K562 (cell line): ENCODE measurements around the gene KIR3DL1. TPM values are rescaled to one million over a fixed set of nuclear protein-coding genes. Genes with fewer than 3 reads are reported as not detected.

Experiments used
- ATAC-seq: fragments of 200-7000 bp; cut with Tn5 transposase; 3 replicates; pipeline ENCODE4 v1.9.1; 2020; ENCODE audit warnings: moderate library complexity
- BruUV-seq: library from RNA; stranded (reverse); fragments of 400-500 nt; replicated peaks from 2 replicates; lab custom pipeline; 2021; lab: Mats Ljungman, UMichigan
- CTCF ChIA-PET: fragments of 300-600 bp; formaldehyde crosslinking; extraction: SDS; loops from one replicate; lab custom pipeline; 2021; ENCODE audit warnings: low intra/inter-chr PET ratio; lab: Yijun Ruan, JAX
- POLR2A ChIA-PET: fragments of 300-600, 350-650 bp; sonication (Branson Sonifier 250); formaldehyde crosslinking; extraction: SDS; loops from one replicate; lab custom pipeline; 2021; ENCODE audit warnings: antibody characterized with exemption, inconsistent platforms; lab: Yijun Ruan, JAX
- DNase-seq, 4 experiments: peaks; one replicate each; pipeline versions ENCODE4 v3.0.0 to v3.0.0-alpha.2; 2011 to 2018; ENCODE audit warnings: low spot score in 3 of 4, mixed read lengths in 3 of 4; ENCODE audit errors: extremely low read depth in 1 of 4
- FAIRE-seq: peaks from 2 replicates; lab custom pipeline; 2011; peaks lifted over from hg19 to GRCh38; lab: Jason Lieb, UNC
- H2AFZ ChIP-seq: 2 replicates; pipeline ENCODE4 v1.6.0; 2011; ENCODE audit warnings: low read depth, low read length, control low read depth, inconsistent platforms
- H3K27ac ChIP-seq: fragments of 200-600 bp; 3 replicates; pipeline ENCODE4 v1.8.0; 2011; ENCODE audit warnings: low read depth, mild to moderate bottlenecking, control low read depth, inconsistent platforms, low read length, moderate library complexity, mixed read lengths; ENCODE audit errors: extremely low read depth
- H3K27me3 ChIP-seq, 2 experiments: fragments of 300-600 bp in 1 of 2; 2 replicates in 1 of 2; 3 replicates in 1 of 2; pipeline versions ENCODE4 v1.6.0 to v1.8.0; 2011; ENCODE audit warnings: inconsistent platforms in 2 of 2, low read length in 2 of 2, mild to moderate bottlenecking in 1 of 2, mixed read lengths in 1 of 2, moderate library complexity in 1 of 2; ENCODE audit not compliant: control insufficient read depth in 2 of 2, insufficient read depth in 2 of 2
- H3K36me3 ChIP-seq: fragments of 300-600 bp; 3 replicates; pipeline ENCODE4 v1.8.0; 2011; ENCODE audit warnings: mild to moderate bottlenecking, low read length, inconsistent platforms; ENCODE audit not compliant: control insufficient read depth, insufficient read depth
- H3K4me1 ChIP-seq, 2 experiments: fragments of 200-600 bp in 1 of 2; replicated peaks in 1 of 2; 2 replicates in 1 of 2; 3 replicates in 1 of 2; pipeline versions ENCODE4 v1.5.1 to v1.8.0; 2011; ENCODE audit warnings: inconsistent platforms in 2 of 2, low read length in 2 of 2, mild to moderate bottlenecking in 1 of 2, mixed read lengths in 1 of 2, moderate library complexity in 1 of 2; ENCODE audit not compliant: control insufficient read depth in 2 of 2, insufficient read depth in 2 of 2
- H3K4me2 ChIP-seq: 2 replicates; pipeline ENCODE4 v1.6.1; 2011; ENCODE audit warnings: low read length, control low read depth, inconsistent platforms, mixed read lengths; ENCODE audit not compliant: insufficient read depth
- H3K4me3 ChIP-seq: fragments of 200-600 bp; sonication (generic), shearing (Covaris generic); 2 replicates; pipeline ENCODE4 v1.5.1; 2016; ENCODE audit warnings: control low read depth, inconsistent platforms
- H3K79me2 ChIP-seq: fragments of 200-600 bp; 3 replicates; pipeline ENCODE4 v1.8.0; 2011; ENCODE audit warnings: low read length, inconsistent platforms; ENCODE audit not compliant: control insufficient read depth, insufficient read depth
- H3K9ac ChIP-seq, 2 experiments: 2 replicates each; pipeline versions ENCODE4 v1.6.0 to v1.6.1; 2011; ENCODE audit warnings: low read depth in 2 of 2, low read length in 2 of 2, control low read depth in 1 of 2, inconsistent platforms in 1 of 2, mild to moderate bottlenecking in 1 of 2, mixed read lengths in 1 of 2; ENCODE audit not compliant: insufficient read depth in 1 of 2
- H3K9me1 ChIP-seq: one replicate; pipeline ENCODE4 v1.6.0; 2011; ENCODE audit warnings: inconsistent platforms, mild to moderate bottlenecking, low read length, moderate library complexity; ENCODE audit not compliant: control insufficient read depth, insufficient read depth
- H3K9me3 ChIP-seq: replicated peaks from 2 replicates; pipeline ENCODE4 v1.5.1; 2011; ENCODE audit warnings: low read depth, low read length, inconsistent platforms; ENCODE audit not compliant: control insufficient read depth, insufficient read depth
- H4K20me1 ChIP-seq: replicated peaks from 2 replicates; pipeline ENCODE4 v1.6.1; 2011; ENCODE audit warnings: low read length, inconsistent platforms, mixed read lengths; ENCODE audit not compliant: control insufficient read depth, insufficient read depth
- ARNT ChIP-seq, 2 experiments: fragments of 450-650 bp; IDR thresholded peaks; 2 replicates each; pipeline ENCODE4 v1.6.1; 2016; ENCODE audit warnings: mild to moderate bottlenecking in 1 of 2
- HES1 ChIP-seq: fragments of 450-650 bp; IDR thresholded peaks from 2 replicates; pipeline ENCODE4 v1.6.1; 2016; ENCODE audit warnings: low read depth, mild to moderate bottlenecking, moderate library complexity
- HLTF ChIP-seq: fragments of 450-650 bp; IDR thresholded peaks from 2 replicates; pipeline ENCODE4 v1.6.1; 2016
- NFIX ChIP-seq: fragments of 250-450 bp; sonication (Bioruptor Pico); IDR thresholded peaks from 2 replicates; pipeline ENCODE4 v1.4.0; 2020; ENCODE audit warnings: low read depth, mild to moderate bottlenecking, moderate library complexity
- NR1H2 ChIP-seq: sonication (generic); formaldehyde crosslinking; IDR thresholded peaks from 2 replicates; pipeline ENCODE4 v1.4.0; 2020; ENCODE audit warnings: mild to moderate bottlenecking, missing genetic modification reagents
- ZNF778 ChIP-seq: fragments of 450-650 bp; formaldehyde crosslinking; IDR thresholded peaks from 2 replicates; pipeline ENCODE4 v1.4.0; 2020; ENCODE audit warnings: mild to moderate bottlenecking, moderate library complexity
- WGBS: fragments of 100-300 bp; shearing (Covaris generic); methylation state at CpG from one replicate; pipeline ENCODE4 v1.1.6; 2016; ENCODE audit warnings: low coverage, mixed read lengths; ENCODE audit not compliant: insufficient coverage; ENCODE audit errors: missing lambda C conversion rate; 5-methylcytosine and 5-hydroxymethylcytosine counted together
- in situ Hi-C: fragments of 300-500 bp; cut with MboI; formaldehyde crosslinking; loops from 4 replicates; pipeline ENCODE4 v1.15.0; 2018; ENCODE audit warnings: inconsistent platforms, mixed read lengths
- intact Hi-C: fragments of 100-400 bp; cut with micrococcal nuclease; formaldehyde crosslinking; loops from 2 replicates; pipeline ENCODE4 v1.14.2; 2022
- polyA plus RNA-seq, 8 experiments: library from polyadenylated mRNA; depleted of rRNA in 4 of 8; stranded (reverse) in 5 of 8; unstranded in 3 of 8; fragments of >200 nt; fragmentation: Nextera tagmentation in 2 of 8; fragmentation: Illumina TruSeq in 1 of 8; extraction: Ambion mirVana in 2 of 8; extraction: Trizol in 1 of 8; gene quantifications; 2 replicates each; pipeline versions ENCODE4 v1.2.1 to v1.2.3, GENCODE V29; 2011 to 2014; ENCODE audit warnings: inconsistent platforms in 1 of 8, missing spikeins in 1 of 8
- total RNA-seq, 7 experiments: library from RNA; depleted of rRNA in 6 of 7; stranded (reverse); fragments of >200 nt in 6 of 7; fragmentation: Illumina TruSeq in 2 of 7; extraction: Trizol in 2 of 7; gene quantifications; 2 replicates each; pipeline versions ENCODE4 v1.2.1 to v1.2.3, GENCODE V29; 2011 to 2021; ENCODE audit warnings: low replicate concordance in 1 of 7
- TF ChIP-seq, protein P1 (sequence below): fragments of 250-450 bp; sonication (Bioruptor Pico); IDR thresholded peaks from 2 replicates; pipeline ENCODE4 v1.5.0; 2022; ENCODE audit warnings: mild to moderate bottlenecking

Gene KIR3DL1
- total and polyA plus RNA-seq, 9 of the 15 experiments (the other 6 are each of a cell fraction or from before 2014, with no cell fraction given) = not detected

DNA sequence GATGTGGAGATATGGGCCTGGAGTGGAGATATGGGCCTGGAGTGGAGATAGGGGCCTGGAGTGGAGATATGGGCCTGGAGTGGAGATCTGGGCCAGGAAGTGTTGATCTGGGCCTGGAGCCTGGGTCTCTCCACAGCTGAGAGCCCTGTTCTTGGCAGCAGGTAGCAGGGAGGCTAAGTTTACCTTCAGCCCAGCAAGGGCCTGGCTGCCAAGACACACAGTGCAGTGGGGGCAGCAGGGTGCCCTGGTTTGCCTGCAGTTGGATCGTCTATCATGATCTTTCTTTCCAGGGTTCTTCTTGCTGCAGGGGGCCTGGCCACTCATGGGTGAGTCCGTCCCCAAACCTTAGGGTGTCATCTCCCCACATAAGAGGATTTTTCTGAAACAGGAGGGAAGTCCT lies 34.7 kb downstream of the KIR3DL1 start:
- ATAC-seq (no peak), DNase-seq (no peak), FAIRE-seq (no peak)
- CTCF ChIA-PET = no interaction called here
- POLR2A ChIA-PET = no interaction called here
- intact Hi-C loops (no loop called here), in situ Hi-C loops (no loop called here)
- Histone ChIP-seq H2AFZ (no peak overlapping the region), H3K4me1 (no peaks in the 10 kb centered on the region; a peak in 1 of 5 replicates), H3K9me3 (no peaks in the 10 kb centered on the region), H4K20me1 (no peaks in the 10 kb centered on the region), H3K4me3 (no peak overlapping the region), H3K27me3 (peaks cover 0 to 17% of the 10 kb centered on the region in 2 experiments; a peak in 3 of 5 replicates), H3K9me1 (no peaks in the 10 kb centered on the region), H3K9ac (no peak overlapping the region), H3K36me3 (no peaks in the 10 kb centered on the region), H3K27ac (no peak overlapping the region), H3K79me2 (no peaks in the 10 kb centered on the region), H3K4me2 (no peak overlapping the region)
- WGBS = 7% methylated on average over 1 of the region's 2 CpGs
- no TSS peak for BruUV-seq
- TF ChIP-seq NR1H2 (no peak), HLTF (no peak), ARNT (IDR thresholded peaks at IDR 0.05) (no peak), HES1 (no peak), NFIX (CRISPR knock-in tag) (no peak), ZNF778 (CRISPR knock-in tag) (no peak)
- TF ChIP-seq, protein P1, sequence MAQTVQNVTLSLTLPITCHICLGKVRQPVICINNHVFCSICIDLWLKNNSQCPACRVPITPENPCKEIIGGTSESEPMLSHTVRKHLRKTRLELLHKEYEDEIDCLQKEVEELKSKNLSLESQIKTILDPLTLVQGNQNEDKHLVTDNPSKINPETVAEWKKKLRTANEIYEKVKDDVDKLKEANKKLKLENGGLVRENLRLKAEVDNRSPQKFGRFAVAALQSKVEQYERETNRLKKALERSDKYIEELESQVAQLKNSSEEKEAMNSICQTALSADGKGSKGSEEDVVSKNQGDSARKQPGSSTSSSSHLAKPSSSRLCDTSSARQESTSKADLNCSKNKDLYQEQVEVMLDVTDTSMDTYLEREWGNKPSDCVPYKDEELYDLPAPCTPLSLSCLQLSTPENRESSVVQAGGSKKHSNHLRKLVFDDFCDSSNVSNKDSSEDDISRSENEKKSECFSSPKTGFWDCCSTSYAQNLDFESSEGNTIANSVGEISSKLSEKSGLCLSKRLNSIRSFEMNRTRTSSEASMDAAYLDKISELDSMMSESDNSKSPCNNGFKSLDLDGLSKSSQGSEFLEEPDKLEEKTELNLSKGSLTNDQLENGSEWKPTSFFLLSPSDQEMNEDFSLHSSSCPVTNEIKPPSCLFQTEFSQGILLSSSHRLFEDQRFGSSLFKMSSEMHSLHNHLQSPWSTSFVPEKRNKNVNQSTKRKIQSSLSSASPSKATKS (CRISPR knock-in tag) = no peak
